BJ (cell line): ENCODE data around the gene ZCCHC4. TPM values are rescaled to one million over a fixed set of nuclear protein-coding genes. Genes with fewer than 3 reads are reported as not detected.

Experiments used
- CTCF ChIA-PET: fragments of 350-600 bp; formaldehyde crosslinking; extraction: SDS; loops from one replicate; lab custom pipeline; 2021; ENCODE audit warnings: antibody characterized with exemption, inconsistent platforms; lab: Yijun Ruan, JAX
- POLR2A ChIA-PET: fragments of 300-600 bp; sonication (Branson Sonifier 250); formaldehyde crosslinking; extraction: SDS; loops from one replicate; lab custom pipeline; 2021; ENCODE audit warnings: antibody characterized with exemption; lab: Charles Lee
- DNase-seq: peaks from one replicate; pipeline ENCODE4 v3.0.0-alpha.2; 2011; ENCODE audit warnings: low read depth
- H3K27me3 ChIP-seq: 2 replicates; pipeline ENCODE4 v1.6.0; 2011; ENCODE audit warnings: low read length; ENCODE audit not compliant: control insufficient read depth, insufficient read depth
- H3K36me3 ChIP-seq: 2 replicates; pipeline ENCODE4 v1.5.1; 2011; ENCODE audit warnings: low read length; ENCODE audit not compliant: control insufficient read depth, insufficient read depth
- H3K4me3 ChIP-seq: 2 replicates; pipeline ENCODE4 v1.5.1; 2011; ENCODE audit warnings: low read depth, mild to moderate bottlenecking, control low read depth, low read length
- polyA plus RNA-seq: library from polyadenylated mRNA; depleted of rRNA; stranded (reverse); fragments of >200 nt; gene quantifications from 2 replicates; pipeline ENCODE4 v1.2.3, GENCODE V29; 2011
- TF ChIP-seq, protein P1 (sequence below): IDR thresholded peaks from 2 replicates; pipeline ENCODE4 v1.5.1; 2011; ENCODE audit warnings: low read depth, mild to moderate bottlenecking, control low read depth, inconsistent platforms, low read length, moderate library complexity; ENCODE audit not compliant: insufficient read depth

ZCCHC4 gene
- polyA plus RNA-seq, 1 experiment = 5.8 TPM

DNA sequence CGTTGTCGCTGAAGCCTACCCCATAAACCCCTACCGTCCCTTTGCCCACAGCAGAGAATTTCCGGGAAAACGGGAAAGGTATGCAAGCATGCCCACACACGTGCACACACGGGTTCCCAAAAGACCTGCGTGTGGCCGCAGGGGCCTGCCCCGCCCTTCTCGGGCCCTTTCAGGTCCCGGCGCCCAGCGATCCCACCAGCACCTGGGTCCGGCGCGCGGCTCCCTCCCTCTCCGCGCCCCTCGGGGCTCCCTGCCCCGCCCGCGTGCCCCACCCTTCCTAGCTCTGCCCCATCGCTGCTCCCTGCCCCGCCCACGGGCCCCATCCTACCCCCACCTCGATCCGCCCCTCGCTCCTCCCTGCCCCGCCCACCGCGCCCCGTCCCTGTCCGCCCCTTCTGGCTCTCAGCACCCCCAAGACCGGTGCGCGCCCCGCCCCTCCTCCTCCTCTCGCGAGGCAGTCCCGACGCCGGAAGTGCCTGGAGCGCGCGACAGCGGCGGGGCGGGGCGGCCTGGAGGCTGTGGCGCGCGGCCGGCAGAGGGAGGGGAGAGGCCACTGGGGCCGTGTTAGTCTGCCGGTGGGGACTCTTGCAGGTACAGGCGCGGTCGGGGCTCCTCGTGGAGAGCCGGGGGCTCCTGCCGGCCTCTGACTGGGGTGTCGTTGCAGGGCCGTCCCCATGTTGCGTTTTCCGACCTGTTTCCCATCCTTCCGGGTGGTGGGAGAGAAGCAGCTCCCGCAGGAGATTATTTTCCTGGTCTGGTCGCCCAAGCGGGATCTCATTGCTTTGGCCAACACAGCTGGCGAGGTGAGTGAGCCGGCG is 64.4 kb downstream of the ZCCHC4 start, which contains the start of gene ANAPC4:
Gene ANAPC4 (plus strand): TSS at position 510 of the 818 bp plus-strand sequence. CDS start 165 bp downstream, at position 675.
- 0 out of 2 replicates have a peak, but pooled peaks cover 1% of the 10 kb centered on the region for H3K36me3 ChIP-seq
- H3K27me3 ChIP-seq = no peaks in the 10 kb centered on the region
- peak; percentile 45 for DNase-seq
- TF ChIP-seq, protein P1, sequence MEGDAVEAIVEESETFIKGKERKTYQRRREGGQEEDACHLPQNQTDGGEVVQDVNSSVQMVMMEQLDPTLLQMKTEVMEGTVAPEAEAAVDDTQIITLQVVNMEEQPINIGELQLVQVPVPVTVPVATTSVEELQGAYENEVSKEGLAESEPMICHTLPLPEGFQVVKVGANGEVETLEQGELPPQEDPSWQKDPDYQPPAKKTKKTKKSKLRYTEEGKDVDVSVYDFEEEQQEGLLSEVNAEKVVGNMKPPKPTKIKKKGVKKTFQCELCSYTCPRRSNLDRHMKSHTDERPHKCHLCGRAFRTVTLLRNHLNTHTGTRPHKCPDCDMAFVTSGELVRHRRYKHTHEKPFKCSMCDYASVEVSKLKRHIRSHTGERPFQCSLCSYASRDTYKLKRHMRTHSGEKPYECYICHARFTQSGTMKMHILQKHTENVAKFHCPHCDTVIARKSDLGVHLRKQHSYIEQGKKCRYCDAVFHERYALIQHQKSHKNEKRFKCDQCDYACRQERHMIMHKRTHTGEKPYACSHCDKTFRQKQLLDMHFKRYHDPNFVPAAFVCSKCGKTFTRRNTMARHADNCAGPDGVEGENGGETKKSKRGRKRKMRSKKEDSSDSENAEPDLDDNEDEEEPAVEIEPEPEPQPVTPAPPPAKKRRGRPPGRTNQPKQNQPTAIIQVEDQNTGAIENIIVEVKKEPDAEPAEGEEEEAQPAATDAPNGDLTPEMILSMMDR = no peak
- ChIA-PET CTCF (interaction anchor here (1.2 kb wide), 1 partner anchor 9 kb away, joined by 3 read pairs; no protein-coding TSS in a partner anchor), POLR2A (interaction anchor here (0.6 kb wide), 1 partner anchor 9 kb away, joined by 10 read pairs; no protein-coding TSS in a partner anchor)
- H3K4me3 ChIP-seq = peak within 1 kb of the TSS; percentile 96

DNA sequence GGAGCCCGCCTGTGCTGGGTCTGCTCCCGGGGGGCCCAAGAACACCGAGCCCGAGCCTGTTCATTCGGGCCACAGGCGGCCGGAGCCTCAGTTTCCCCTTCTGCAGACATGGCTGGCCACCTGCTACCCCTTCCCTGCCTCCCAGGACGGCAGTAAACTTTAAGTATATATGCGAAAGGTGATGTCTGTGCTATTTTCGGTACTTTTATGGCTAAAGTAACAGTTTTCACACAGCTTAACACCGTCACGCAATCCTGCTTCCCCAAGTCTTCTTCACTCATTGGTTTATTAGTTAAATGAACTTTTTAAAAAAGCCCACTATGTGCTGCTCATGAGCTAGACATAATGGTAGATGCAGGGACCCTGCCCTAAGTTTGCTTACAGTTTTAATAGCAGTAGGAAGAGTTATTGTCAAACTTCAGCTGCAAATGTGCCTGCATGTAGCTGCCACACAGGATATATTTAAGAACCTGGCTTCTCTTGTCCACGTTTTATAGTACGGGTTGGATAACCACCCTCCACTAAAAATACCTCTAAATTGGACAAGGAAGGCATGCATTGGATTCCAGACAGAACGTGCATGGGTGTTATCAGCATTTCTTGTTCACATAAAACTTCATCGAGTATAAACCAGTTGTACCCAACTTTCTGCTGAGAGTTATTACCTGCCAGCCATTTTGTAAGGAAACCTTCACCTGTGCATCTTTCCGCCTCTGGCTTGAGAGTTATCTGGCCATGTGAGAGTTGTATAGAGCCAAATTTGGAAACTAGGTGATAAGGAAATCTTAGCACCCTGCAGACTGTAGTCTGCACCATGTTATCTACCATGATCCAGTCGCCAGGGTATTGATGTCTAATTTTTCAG is 65.2 kb downstream of the ZCCHC4 start:
- H3K36me3 ChIP-seq = 0 out of 2 replicates have a peak, but pooled peaks cover 1% of the 10 kb centered on the region
- TF ChIP-seq, protein P1 = no peak
- DNase-seq = no peak
- ChIA-PET POLR2A (no interaction called here), CTCF (no interaction called here)
- H3K27me3 ChIP-seq = no peaks in the 10 kb centered on the region
- H3K4me3 ChIP-seq = peak overlapping the region; percentile 96

DNA sequence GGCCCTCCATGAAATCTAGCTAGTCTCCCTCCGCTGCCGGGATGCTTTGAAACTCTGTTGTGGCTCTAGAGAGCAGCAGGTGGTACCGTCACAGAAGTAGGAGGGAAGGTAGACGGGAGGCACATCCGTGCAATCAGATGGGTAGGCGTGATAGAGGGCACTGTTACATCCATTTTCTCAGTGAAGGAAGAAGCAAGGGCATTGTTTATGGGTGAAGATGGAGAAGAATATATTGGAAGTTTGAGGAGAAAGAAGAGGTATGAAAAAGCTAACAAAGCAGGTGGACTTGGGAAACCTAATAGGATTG is 65.8 kb downstream of the ZCCHC4 start:
- Histone ChIP-seq H3K4me3 (peak overlapping the region; percentile 96; the same call in 1 of the 2 replicates), H3K36me3 (0 out of 2 replicates have a peak, but pooled peaks cover 1% of the 10 kb centered on the region), H3K27me3 (no peaks in the 10 kb centered on the region)
- TF ChIP-seq, protein P1 = no peak
- ChIA-PET CTCF (interaction anchor here (0.8 kb wide), 1 partner anchor 11 kb away, joined by 3 read pairs; no protein-coding TSS in a partner anchor), POLR2A (no interaction called here)
- no peak for DNase-seq

DNA sequence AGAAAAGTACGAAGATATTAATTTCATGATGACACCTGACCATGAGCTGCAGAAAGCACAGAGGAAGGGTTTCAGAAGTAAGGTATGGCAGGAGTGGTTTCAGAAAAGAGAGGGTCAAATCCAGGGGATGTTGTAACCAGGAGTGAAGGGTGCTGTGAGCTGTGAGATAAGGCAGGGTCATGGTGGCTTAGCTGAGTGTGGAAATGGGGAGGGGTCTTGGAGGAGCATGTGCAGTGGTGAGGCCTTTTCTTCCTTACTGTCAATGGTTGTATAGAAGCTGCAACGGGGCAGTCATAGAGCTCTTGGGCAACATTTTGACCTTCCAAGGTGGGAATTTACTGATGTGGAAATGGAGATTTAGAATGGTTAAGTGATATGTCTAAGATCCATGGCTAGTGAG is 67.0 kb downstream of the ZCCHC4 start:
- ChIA-PET POLR2A (no interaction called here), CTCF (interaction anchor here (0.6 to 1.3 kb wide), 2 partner anchors 67 to 678 kb away, joined by 3 to 4 read pairs; partner anchors contain the start of gene ZCCHC4)
- DNase-seq = no peak
- Histone ChIP-seq H3K36me3 (peaks cover 3% of the 10 kb centered on the region; the same call in 1 of the 2 replicates), H3K27me3 (no peaks in the 10 kb centered on the region), H3K4me3 (no peak overlapping the region)
- TF ChIP-seq, protein P1 = no peak
